Ureter (tissue), 1 donor: ENCODE results near the gene CCDC136. TPM values are rescaled to one million over a fixed set of nuclear protein-coding genes. Genes with fewer than 3 reads are reported as not detected.

ENCODE experiments used
- DNase-seq: peaks from one replicate; pipeline ENCODE4 v3.0.0-alpha.2; 2020; ENCODE audit warnings: low spot score
- total RNA-seq: library from RNA; stranded (reverse); gene quantifications from one replicate; pipeline ENCODE4 v1.2.4, GENCODE V29; 2023
- donor health status: DM: yes; HTN: yes; CAD: no.

Gene CCDC136
- total RNA-seq, 1 donor from 2014 or later, result 12.5 TPM

- no peak for DNase-seq
Observed at GRCh38 chr7:128805225-128805624, 13.5 kb downstream of the CCDC136 start.

- DNase-seq, result no peak
Observed at GRCh38 chr7:128807191-128807590, 15.4 kb downstream of the CCDC136 start.

- no peak for DNase-seq
Observed at GRCh38 chr7:128809363-128809762, 17.6 kb downstream of the CCDC136 start.

GRCh38 chr7:128810473-128810872 is 18.7 kb downstream of the CCDC136 start:
- no peak for DNase-seq

- no peak for DNase-seq
Observed at GRCh38 chr7:128810997-128811396, 19.2 kb downstream of the CCDC136 start.

- no peak for DNase-seq
Observed at GRCh38 chr7:128811631-128812430, 20.1 kb downstream of the CCDC136 start.

- no peak for DNase-seq
Observed at GRCh38 chr7:128812514-128813168, 20.9 kb downstream of the CCDC136 start.

GRCh38 chr7:128814499-128814898 is 22.7 kb downstream of the CCDC136 start:
- DNase-seq, result no peak

- DNase-seq, result no peak
Observed at GRCh38 chr7:128815289-128815942, 23.6 kb downstream of the CCDC136 start.

GRCh38 chr7:128818694-128819093 is 26.9 kb downstream of the CCDC136 start:
- no peak for DNase-seq

GRCh38 chr7:128821724-128822123 is 30.0 kb downstream of the CCDC136 start:
- DNase-seq, result no peak

- DNase-seq, result no peak
Observed at GRCh38 chr7:128826512-128826911, 34.7 kb downstream of the CCDC136 start.

GRCh38 chr7:128826916-128827247 is 35.1 kb downstream of the CCDC136 start:
- no peak for DNase-seq

- no peak for DNase-seq
Observed at GRCh38 chr7:128827248-128827958, 35.6 kb downstream of the CCDC136 start.

- no peak for DNase-seq
Observed at GRCh38 chr7:128827971-128828711, 36.4 kb downstream of the CCDC136 start.

- no peak for DNase-seq
Observed at GRCh38 chr7:128829391-128830166, 37.8 kb downstream of the CCDC136 start.

GRCh38 chr7:128830231-128831177 is 38.7 kb downstream of the CCDC136 start, which contains the start of gene FLNC:
TSS of gene FLNC (plus strand) at chr7:128830406. CDS start at chr7:128830638, 232 bp downstream.
- no peak for DNase-seq

- DNase-seq, result peak; percentile 74
Observed at GRCh38 chr7:128831178-128831993, 39.6 kb downstream of the CCDC136 start.
